A673 (cell line): ENCODE results near the gene TBC1D20.

Experiments used
- EZH2 ChIP-seq: fragments of 200-600 bp; sonication (generic); IDR thresholded peaks from 2 replicates; pipeline ENCODE4 v1.6.1; 2017; ENCODE audit warnings: borderline replicate concordance, low read depth, mild to moderate bottlenecking, mixed read lengths, antibody characterized with exemption, low read length; ENCODE audit not compliant: poor library complexity, severe bottlenecking
- TF ChIP-seq, protein P1 (sequence below): fragments of 300-800, 200-600 bp; sonication (generic); conservative IDR thresholded peaks from 2 replicates; pipeline ENCODE4 v1.5.1; 2017; ENCODE audit warnings: low read depth, mild to moderate bottlenecking, antibody characterized with exemption, low read length, moderate library complexity, mixed read lengths

DNA sequence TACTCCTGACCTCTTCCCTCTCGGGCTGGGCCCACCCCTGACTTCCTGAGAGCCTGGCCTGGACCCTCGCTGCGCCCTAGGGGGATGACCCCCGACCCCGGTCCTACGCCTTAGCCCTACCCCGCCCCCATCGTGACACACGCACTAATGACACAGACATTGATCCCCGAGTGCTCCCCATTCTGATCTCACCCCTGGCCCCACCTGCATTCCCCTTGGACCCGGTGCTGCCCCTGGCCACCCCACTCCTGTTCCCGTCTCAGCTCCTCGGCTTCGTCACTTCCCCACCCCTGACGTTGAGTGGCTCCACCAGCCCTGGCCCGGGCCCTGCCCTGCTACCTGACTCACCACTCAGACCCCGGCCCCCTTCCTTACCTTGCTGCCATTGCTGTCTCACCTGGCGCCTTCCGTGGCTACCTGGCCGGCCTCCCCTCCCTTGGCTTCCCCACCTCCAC is 42.1 kb downstream of the TBC1D20 start:
- TF ChIP-seq, protein P1, sequence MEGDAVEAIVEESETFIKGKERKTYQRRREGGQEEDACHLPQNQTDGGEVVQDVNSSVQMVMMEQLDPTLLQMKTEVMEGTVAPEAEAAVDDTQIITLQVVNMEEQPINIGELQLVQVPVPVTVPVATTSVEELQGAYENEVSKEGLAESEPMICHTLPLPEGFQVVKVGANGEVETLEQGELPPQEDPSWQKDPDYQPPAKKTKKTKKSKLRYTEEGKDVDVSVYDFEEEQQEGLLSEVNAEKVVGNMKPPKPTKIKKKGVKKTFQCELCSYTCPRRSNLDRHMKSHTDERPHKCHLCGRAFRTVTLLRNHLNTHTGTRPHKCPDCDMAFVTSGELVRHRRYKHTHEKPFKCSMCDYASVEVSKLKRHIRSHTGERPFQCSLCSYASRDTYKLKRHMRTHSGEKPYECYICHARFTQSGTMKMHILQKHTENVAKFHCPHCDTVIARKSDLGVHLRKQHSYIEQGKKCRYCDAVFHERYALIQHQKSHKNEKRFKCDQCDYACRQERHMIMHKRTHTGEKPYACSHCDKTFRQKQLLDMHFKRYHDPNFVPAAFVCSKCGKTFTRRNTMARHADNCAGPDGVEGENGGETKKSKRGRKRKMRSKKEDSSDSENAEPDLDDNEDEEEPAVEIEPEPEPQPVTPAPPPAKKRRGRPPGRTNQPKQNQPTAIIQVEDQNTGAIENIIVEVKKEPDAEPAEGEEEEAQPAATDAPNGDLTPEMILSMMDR: no peak
- no peak for TF ChIP-seq EZH2
